Endothelial cell of umbilical vein (primary cell): Measurements from ENCODE around the gene KXD1. TPM values are rescaled to one million over a fixed set of nuclear protein-coding genes. Genes with fewer than 3 reads are reported as not detected.

Source experiments
- BruUV-seq: library from RNA; stranded (reverse); fragments of 400-500 nt; replicated peaks from 2 replicates; lab custom pipeline; 2021; lab: Mats Ljungman, UMichigan
- CTCF ChIA-PET: fragments of 300-600, 350-600 bp; sonication (Branson Sonifier 250); formaldehyde crosslinking; loops from one replicate; lab custom pipeline; 2021; ENCODE audit warnings: antibody characterized with exemption, inconsistent platforms; lab: Charles Lee
- POLR2A ChIA-PET: fragments of 300-600, 350-600 bp; sonication (Branson Sonifier 250); formaldehyde crosslinking; loops from one replicate; lab custom pipeline; 2021; ENCODE audit warnings: antibody characterized with exemption, inconsistent platforms; lab: Charles Lee
- DNase-seq: peaks from one replicate; pipeline ENCODE4 v3.0.0-alpha.2; 2011; ENCODE audit warnings: low read depth, low spot score
- FAIRE-seq: peaks from 2 replicates; lab custom pipeline; 2011; peaks lifted over from hg19 to GRCh38; lab: Jason Lieb, UNC
- H2AFZ ChIP-seq: 2 replicates; pipeline ENCODE4 v1.6.0; 2012; ENCODE audit warnings: low read depth, low read length, control low read depth, inconsistent platforms
- H3K27ac ChIP-seq: 2 replicates; pipeline ENCODE4 v1.5.1; 2011; ENCODE audit warnings: low read depth, mild to moderate bottlenecking, control low read depth, low read length, moderate library complexity; ENCODE audit not compliant: insufficient read depth
- H3K27me3 ChIP-seq, 2 experiments: 2 replicates each; pipeline versions ENCODE4 v1.6.0 to v1.6.1; 2011; ENCODE audit warnings: low read length in 2 of 2, mixed read lengths in 1 of 2; ENCODE audit not compliant: control insufficient read depth in 2 of 2, insufficient read depth in 2 of 2
- H3K36me3 ChIP-seq, 2 experiments: 2 replicates in 1 of 2; 3 replicates in 1 of 2; pipeline ENCODE4 v1.5.1; 2011; ENCODE audit warnings: low read length in 2 of 2, mild to moderate bottlenecking in 1 of 2, moderate library complexity in 1 of 2; ENCODE audit not compliant: control insufficient read depth in 2 of 2, insufficient read depth in 2 of 2; ENCODE audit errors: extremely low read depth in 1 of 2
- H3K4me1 ChIP-seq: 3 replicates; pipeline ENCODE4 v1.5.1; 2011; ENCODE audit warnings: mild to moderate bottlenecking, low read length; ENCODE audit not compliant: control insufficient read depth, insufficient read depth; ENCODE audit errors: extremely low read depth
- H3K4me2 ChIP-seq: 2 replicates; pipeline ENCODE4 v1.6.1; 2011; ENCODE audit warnings: low read length, control low read depth, mixed read lengths; ENCODE audit not compliant: insufficient read depth
- H3K4me3 ChIP-seq, 3 experiments: fragments of 200-600 bp in 1 of 3; sonication (generic), shearing (Covaris generic) in 1 of 3; replicated peaks in 1 of 3; 2 replicates each; pipeline ENCODE4 v1.5.1; 2011 to 2016; ENCODE audit warnings: control low read depth in 3 of 3, low read length in 3 of 3, mild to moderate bottlenecking in 2 of 3, inconsistent platforms in 1 of 3, low read depth in 1 of 3, moderate library complexity in 1 of 3; ENCODE audit not compliant: insufficient read depth in 1 of 3
- H3K79me2 ChIP-seq: 2 replicates; pipeline ENCODE4 v1.6.0; 2012; ENCODE audit warnings: low read length, inconsistent platforms; ENCODE audit not compliant: control insufficient read depth, insufficient read depth
- H3K9ac ChIP-seq: replicated peaks from 2 replicates; pipeline ENCODE3; 2011; ENCODE audit warnings: low read length, control low read depth; ENCODE audit not compliant: insufficient read depth; ENCODE audit errors: extremely low read depth
- H3K9me1 ChIP-seq: replicated peaks from 3 replicates; pipeline ENCODE4 v1.6.0; 2011; ENCODE audit warnings: mild to moderate bottlenecking, low read length; ENCODE audit not compliant: control insufficient read depth, insufficient read depth; ENCODE audit errors: extremely low read depth
- H3K9me3 ChIP-seq: replicated peaks from 2 replicates; pipeline ENCODE4 v1.5.1; 2012; ENCODE audit warnings: low read length, inconsistent platforms; ENCODE audit not compliant: control insufficient read depth, insufficient read depth
- H4K20me1 ChIP-seq: replicated peaks from 2 replicates; pipeline ENCODE3; 2011; ENCODE audit warnings: mild to moderate bottlenecking, low read length; ENCODE audit not compliant: control insufficient read depth, insufficient read depth; ENCODE audit errors: extremely low read depth
- CTCF ChIP-seq, 2 donors: IDR thresholded peaks; 1 replicate in 1 of 2; 2 replicates in 1 of 2; pipeline ENCODE4 v1.5.1; 2011; ENCODE audit warnings: low read length in 2 of 2, mild to moderate bottlenecking in 2 of 2, moderate library complexity in 2 of 2, control low read depth in 1 of 2, inconsistent platforms in 1 of 2, low read depth in 1 of 2; ENCODE audit not compliant: insufficient read depth in 1 of 2; ENCODE audit errors: extremely low read depth in 1 of 2
- EZH2 ChIP-seq: IDR thresholded peaks from 2 replicates; pipeline ENCODE4 v1.6.1; 2012; ENCODE audit warnings: borderline replicate concordance, low read depth, mild to moderate bottlenecking, moderate library complexity, low read length, inconsistent platforms; ENCODE audit not compliant: severe bottlenecking
- FOS ChIP-seq: IDR thresholded peaks from 2 replicates; pipeline ENCODE4 v1.6.1; 2011; ENCODE audit warnings: mild to moderate bottlenecking, low read length, moderate library complexity, borderline replicate concordance; ENCODE audit not compliant: insufficient read depth
- GATA2 ChIP-seq: IDR thresholded peaks from 2 replicates; pipeline ENCODE4 v1.7.0; 2011; ENCODE audit warnings: low read depth, mild to moderate bottlenecking, moderate library complexity, mixed read lengths, low read length; ENCODE audit not compliant: insufficient read length, insufficient read depth
- JUN ChIP-seq: IDR thresholded peaks from 2 replicates; pipeline ENCODE4 v1.6.1; 2011; ENCODE audit warnings: borderline replicate concordance, low read depth; ENCODE audit not compliant: insufficient read length, insufficient read depth
- MYC ChIP-seq: IDR thresholded peaks from one replicate; pipeline ENCODE4 v1.6.1; 2011; ENCODE audit warnings: mild to moderate bottlenecking, low read depth, low read length
- POLR2A ChIP-seq: IDR thresholded peaks from 2 replicates; pipeline ENCODE4 v1.6.1; 2012; ENCODE audit warnings: low read depth, mild to moderate bottlenecking, control low read depth, low read length
- POLR2AphosphoS5 ChIP-seq: IDR thresholded peaks from 2 replicates; pipeline ENCODE4 v1.6.1; 2012; ENCODE audit warnings: low read depth, mild to moderate bottlenecking, control low read depth, low read length, moderate library complexity; ENCODE audit not compliant: insufficient read depth
- dilution Hi-C: fragments of 300-500 bp; cut with MboI; formaldehyde crosslinking; loops from one replicate; pipeline ENCODE4 v1.15.0; 2019; ENCODE audit warnings: low sequenced_read_pairs; ENCODE audit not compliant: extremely low pct_ligation_motif_present
- intact Hi-C: fragments of 100-400 bp; cut with micrococcal nuclease; formaldehyde crosslinking; loops from one replicate; pipeline ENCODE4 v1.10.0; 2022
- polyA plus RNA-seq, 4 experiments: library from polyadenylated mRNA; depleted of rRNA in 3 of 4; stranded (reverse) in 3 of 4; unstranded in 1 of 4; fragments of >200 nt; gene quantifications; 2 replicates each; pipeline versions ENCODE4 v1.2.1 to v1.2.3, GENCODE V29; 2011 to 2012; ENCODE audit warnings: missing spikeins in 1 of 4
- total RNA-seq: library from RNA; stranded (reverse); gene quantifications from 2 replicates; pipeline ENCODE4 v1.2.3, GENCODE V29; 2021
- TF ChIP-seq, protein P1 (sequence below): IDR thresholded peaks from 2 replicates; pipeline ENCODE4 v1.6.1; 2011; ENCODE audit not compliant: insufficient read depth, insufficient read length

The KXD1 gene
- total and polyA plus RNA-seq, 2 donors (not counting 3 experiments of a cell fraction or from before 2014, with no cell fraction given): 134 to 186 TPM

GRCh38 chr19:18518639-18519038, 39.0 kb upstream of the KXD1 start:
- Histone ChIP-seq H2AFZ (no peak overlapping the region), H3K9me3 (no peaks in the 10 kb centered on the region), H3K4me1 (peaks cover 27% of the 10 kb centered on the region), H3K9ac (no peak overlapping the region), H3K79me2 (peaks cover 71% of the 10 kb centered on the region), H3K9me1 (no peaks in the 10 kb centered on the region), H3K4me2 (no peak overlapping the region), H3K36me3 (no peaks in the 10 kb centered on the region), H4K20me1 (peaks cover 2% of the 10 kb centered on the region), H3K4me3 (no peak overlapping the region), H3K27me3 (no peaks in the 10 kb centered on the region), H3K27ac (no peak overlapping the region)
- POLR2A ChIA-PET: interaction anchor here (0.5 kb wide), 1 partner anchor 22 kb away, joined by 3 read pairs; no protein-coding TSS in a partner anchor
- CTCF ChIA-PET: interaction anchor here (1.0 to 2.3 kb wide), 5 partner anchors 14 to 57 kb away, joined by 3 to 9 read pairs (median 4); no protein-coding TSS in a partner anchor
- intact Hi-C loops (no loop called here), dilution Hi-C loops (no loop called here)
- FAIRE-seq: no peak
- DNase-seq: no peak
- no TSS peak for BruUV-seq
- TF ChIP-seq EZH2 (no peak), CTCF (IDR thresholded peaks at IDR 0.05; ENCODE audit: extremely low read depth in 1 of 2, insufficient read depth in 1 of 2, low read depth in 1 of 2, low read length in 2 of 2) (no peak), FOS (no peak), POLR2AphosphoS5 (no peak), POLR2A (no peak), MYC (no peak), JUN (no peak), GATA2 (no peak)
- TF ChIP-seq, protein P1, sequence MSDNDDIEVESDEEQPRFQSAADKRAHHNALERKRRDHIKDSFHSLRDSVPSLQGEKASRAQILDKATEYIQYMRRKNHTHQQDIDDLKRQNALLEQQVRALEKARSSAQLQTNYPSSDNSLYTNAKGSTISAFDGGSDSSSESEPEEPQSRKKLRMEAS: no peak
